Breast epithelium (tissue), 3 donors: ENCODE results near the gene DIP2A.

Experiments used
- POLR2A ChIP-seq: fragments of 450-650 bp; IDR thresholded peaks from one replicate; pipeline ENCODE4 v1.6.1; 2016; ENCODE audit warnings: antibody characterized with exemption, mild to moderate bottlenecking, moderate library complexity
- POLR2AphosphoS5 ChIP-seq, 3 donors: sonication (generic); formaldehyde crosslinking; IDR thresholded peaks; one replicate each; pipeline ENCODE4 v1.6.1; 2017; ENCODE audit warnings: antibody characterized with exemption in 3 of 3
- TF ChIP-seq, protein P1 (sequence below), 3 donors: fragments of 450-650 bp; IDR thresholded peaks; one replicate each; pipeline ENCODE4 v1.5.1; 2016 to 2017; ENCODE audit warnings: antibody characterized with exemption in 3 of 3, mild to moderate bottlenecking in 3 of 3, moderate library complexity in 3 of 3

DNA sequence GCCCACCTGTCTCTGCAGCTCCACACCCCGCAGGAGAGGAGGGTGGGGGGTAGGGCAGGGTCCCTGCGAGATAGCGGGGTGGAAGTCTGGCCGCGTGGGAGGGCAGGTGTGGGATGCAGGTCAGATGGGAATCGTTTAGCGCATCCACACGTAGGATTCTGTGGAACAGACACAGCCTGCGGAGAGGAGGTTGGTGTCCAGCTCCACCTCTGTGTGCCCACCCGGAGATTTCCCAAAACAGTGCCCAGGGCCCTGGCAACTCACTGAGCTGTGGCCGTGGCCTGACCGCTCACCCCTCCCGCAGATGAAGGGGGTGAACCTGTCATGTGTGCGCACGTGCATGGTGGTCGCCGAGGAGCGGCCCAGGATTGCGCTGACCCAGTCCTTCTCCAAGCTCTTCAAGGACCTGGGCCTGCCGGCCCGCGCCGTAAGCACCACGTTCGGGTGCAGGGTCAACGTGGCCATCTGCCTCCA is 99.3 kb downstream of the DIP2A start:
- TF ChIP-seq, protein P1, sequence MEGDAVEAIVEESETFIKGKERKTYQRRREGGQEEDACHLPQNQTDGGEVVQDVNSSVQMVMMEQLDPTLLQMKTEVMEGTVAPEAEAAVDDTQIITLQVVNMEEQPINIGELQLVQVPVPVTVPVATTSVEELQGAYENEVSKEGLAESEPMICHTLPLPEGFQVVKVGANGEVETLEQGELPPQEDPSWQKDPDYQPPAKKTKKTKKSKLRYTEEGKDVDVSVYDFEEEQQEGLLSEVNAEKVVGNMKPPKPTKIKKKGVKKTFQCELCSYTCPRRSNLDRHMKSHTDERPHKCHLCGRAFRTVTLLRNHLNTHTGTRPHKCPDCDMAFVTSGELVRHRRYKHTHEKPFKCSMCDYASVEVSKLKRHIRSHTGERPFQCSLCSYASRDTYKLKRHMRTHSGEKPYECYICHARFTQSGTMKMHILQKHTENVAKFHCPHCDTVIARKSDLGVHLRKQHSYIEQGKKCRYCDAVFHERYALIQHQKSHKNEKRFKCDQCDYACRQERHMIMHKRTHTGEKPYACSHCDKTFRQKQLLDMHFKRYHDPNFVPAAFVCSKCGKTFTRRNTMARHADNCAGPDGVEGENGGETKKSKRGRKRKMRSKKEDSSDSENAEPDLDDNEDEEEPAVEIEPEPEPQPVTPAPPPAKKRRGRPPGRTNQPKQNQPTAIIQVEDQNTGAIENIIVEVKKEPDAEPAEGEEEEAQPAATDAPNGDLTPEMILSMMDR (IDR thresholded peaks at IDR 0.05), result no peak
- TF ChIP-seq POLR2AphosphoS5 (IDR thresholded peaks at IDR 0.05) (no peak), POLR2A (no peak)
